HG03521 (cell line): ENCODE data around the gene ATOX1.
"Not testable (repeated sequence)": the region's sequence is repeated elsewhere in the genome, so short reads cannot be mapped to it uniquely, and the experiment has no call there.

Experiments
- ATAC-seq: cut with Tn5 transposase; IDR thresholded peaks from one replicate; pipeline ENCODE4 v1.9.1; 2021; ENCODE audit warnings: mild to moderate bottlenecking, moderate library complexity; ENCODE audit not compliant: unreplicated experiment

The ATOX1 gene

DNA sequence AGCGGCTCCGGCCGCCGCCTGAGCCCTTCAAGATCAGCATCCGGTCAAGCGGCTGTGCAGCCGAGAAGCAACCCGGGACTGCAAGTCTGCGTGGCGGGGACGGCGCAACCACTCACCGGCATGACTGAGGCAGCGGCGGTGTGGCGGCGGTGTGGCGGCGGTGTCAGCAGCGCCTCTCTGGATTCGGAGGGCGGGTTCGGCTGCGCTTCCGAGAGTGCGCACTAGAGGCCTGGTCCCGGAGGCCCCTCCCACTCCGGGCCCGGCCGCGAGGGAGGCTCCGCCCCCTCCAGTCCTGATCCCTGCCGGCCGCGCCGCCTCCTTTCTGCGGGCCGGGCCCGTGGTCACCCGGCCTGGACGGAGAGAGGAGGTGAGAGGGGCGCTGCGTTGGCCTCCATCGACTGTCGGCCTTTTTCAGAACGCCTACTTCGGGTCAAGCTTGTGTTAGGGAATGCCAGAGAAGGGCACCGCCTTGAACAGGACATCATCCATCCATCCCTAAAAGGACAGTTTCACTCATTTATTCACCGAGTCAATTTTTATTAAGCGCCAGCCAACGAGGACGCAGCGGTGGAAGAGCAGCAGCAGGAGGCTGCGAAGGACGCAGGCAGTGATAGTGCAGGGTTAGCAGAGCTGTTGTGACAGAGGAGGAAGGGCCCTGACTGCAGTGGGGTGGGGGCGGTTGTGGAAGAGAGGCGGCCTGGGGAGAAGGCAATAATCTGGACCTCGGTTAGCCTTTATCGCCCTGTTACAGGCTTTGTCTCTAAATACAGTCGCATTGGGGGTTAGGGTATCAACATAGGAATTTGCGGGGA is at the start of gene ATOX1:
Gene ATOX1, minus strand, starts transcription at position 202 of the 812 bp plus-strand sequence. Its CDS starts 80 bp downstream, at position 122.
- ATAC-seq = peak; percentile 96

DNA sequence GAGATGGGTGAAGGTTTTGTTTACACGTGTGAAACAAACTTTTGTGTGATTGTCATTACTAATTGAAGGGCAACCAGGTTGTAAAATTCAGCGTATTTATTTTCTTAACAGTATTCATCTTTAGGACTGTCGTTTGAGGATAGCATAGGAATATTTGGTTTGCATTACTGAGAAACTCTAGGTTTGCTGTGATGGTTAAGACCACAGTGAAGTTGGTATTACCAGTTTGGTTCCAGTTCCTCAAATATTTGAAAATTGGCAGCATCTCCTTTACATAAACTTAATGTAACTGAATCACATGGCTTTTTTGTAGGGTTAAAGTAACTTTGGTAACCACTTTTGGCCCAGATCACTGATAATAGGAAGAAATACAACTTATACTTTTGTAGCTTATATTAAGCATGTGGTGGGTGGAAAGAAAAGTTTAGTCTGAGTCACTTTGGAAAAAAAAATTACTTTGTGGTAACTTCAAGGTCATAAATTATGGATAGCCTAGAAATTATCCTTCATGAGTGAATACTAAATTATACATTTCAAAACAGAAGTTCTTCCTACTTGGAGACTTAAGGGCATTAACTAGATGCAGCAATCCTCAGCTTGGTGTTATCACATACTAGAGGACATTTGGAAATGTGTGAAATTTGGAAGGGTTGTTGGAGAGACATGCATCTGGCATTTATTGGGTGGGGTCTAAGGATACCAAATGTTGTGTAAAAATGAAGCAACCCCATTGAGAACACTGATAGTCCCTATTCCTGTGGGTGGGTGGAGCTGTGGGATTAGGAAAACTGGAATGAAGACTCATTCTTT is 47.2 kb upstream of the ATOX1 start:
- ATAC-seq = no peak

- no peak for ATAC-seq
Observed at GRCh38 chr5:151800532-151800931, 42.1 kb upstream of the ATOX1 start.

- ATAC-seq = no peak
Observed at GRCh38 chr5:151799407-151799806, 41.0 kb upstream of the ATOX1 start.

DNA sequence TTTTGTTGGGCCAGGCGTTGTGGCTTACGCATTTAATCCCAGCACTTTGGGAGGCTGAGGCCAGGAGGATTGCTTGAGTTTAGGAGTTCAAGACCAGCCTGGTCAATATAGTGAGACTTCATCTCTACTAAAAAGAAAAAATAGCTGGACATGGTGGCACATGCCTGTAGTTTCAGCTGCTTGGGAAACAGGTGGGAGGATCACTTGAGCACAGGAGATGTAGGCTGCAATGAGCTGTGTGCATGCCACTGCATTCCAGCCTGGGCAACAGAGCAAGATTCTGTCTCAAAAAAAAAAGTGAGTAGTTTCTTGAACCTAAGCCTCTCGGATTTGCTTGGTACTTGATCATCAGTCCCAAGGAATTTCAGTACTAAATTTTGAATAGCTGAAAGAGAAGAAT is 40.2 kb upstream of the ATOX1 start:
- no peak for ATAC-seq

GRCh38 chr5:151795426-151795825 is 37.0 kb upstream of the ATOX1 start:
- ATAC-seq = no peak

DNA sequence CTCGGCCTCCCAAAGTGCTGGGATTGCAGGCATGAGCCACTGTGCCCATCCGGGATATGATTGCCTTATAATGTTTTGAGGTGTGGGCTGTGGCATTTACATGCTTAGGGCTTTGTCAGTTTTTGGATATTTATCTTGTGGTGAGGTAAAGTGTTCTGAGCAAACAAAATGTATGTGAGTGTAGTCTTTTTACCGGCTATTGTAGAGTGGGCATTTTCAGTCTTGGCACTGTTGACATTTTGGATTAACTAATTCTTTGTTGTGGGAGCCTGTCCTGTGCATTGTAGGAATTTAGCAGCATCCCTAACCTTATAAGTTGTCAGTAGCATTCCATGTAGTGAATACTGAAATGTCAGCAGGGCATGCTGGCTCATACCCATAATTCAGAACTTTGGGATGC is 34.9 kb upstream of the ATOX1 start:
- ATAC-seq = no peak

- no peak for ATAC-seq
Observed at GRCh38 chr5:151787817-151788216, 29.4 kb upstream of the ATOX1 start.

DNA sequence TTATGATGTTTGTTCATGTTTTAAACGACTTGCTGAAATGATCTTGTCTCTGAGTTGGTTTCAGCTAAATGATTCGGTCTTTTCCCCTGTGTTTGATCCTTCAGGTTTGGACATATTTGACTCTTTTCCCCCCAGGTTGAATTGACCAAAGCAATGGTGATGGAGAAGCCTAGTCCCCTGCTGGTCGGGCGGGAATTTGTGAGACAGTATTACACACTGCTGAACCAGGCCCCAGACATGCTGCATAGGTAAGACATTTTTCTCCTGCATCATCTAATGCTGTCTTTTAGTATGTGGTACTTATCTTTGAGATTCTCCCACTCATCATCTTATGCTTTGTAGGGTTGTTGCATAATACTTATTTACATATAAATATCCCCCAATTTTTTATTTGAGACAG is 28.0 kb upstream of the ATOX1 start:
- ATAC-seq = no peak

DNA sequence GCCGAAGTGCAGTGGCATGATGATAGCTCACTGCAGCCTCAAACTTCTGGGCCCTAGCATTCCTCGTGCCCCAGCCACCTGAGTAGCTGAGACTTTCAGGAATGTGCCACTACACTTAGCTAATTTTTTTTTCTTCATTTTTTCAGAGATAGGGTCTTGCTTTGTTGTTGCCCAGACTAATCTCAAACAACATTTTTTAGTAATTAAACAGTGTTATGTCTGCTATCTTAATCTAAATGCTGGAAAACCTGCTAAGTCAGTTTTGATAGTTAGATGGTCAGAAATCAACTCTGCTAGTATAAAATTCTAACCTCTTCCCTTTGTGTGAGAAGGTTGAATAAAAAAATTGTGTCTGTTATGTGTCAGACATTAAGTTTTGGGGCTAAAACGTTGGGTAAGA is 25.7 kb upstream of the ATOX1 start:
- no peak for ATAC-seq

- not testable (repeated sequence) for ATAC-seq
Observed at GRCh38 chr5:151783664-151784063, 25.2 kb upstream of the ATOX1 start.

GRCh38 chr5:151781201-151781600 is 22.8 kb upstream of the ATOX1 start:
- ATAC-seq = no peak

GRCh38 chr5:151780348-151780747 is 21.9 kb upstream of the ATOX1 start:
- no peak for ATAC-seq

DNA sequence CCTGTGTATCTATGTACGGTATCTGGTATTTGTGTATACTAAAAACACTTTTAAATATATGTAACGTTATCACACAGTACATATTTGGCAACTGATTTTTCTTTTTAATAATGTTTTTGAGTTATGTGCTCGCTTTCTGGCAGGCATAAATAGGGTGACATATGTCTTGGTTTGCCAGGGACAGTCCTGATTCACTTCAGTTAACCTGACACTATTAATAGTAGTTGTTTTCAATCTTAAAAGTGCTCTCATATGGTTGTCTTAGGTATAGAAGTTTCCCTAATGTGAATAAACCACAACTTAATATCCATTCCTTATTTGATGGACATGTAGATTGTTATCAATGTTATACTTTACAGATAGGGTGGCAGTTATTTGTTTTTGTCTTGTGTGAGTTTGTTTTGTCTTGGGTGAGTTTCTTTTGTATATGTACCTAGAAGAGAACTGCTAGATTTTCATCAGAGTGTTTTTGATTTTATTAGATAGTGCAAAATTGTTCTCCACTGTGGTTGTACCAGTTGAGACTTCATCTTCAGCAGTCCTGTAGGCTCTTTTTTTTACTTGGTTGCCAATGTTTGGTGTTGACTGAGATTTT is 21.2 kb upstream of the ATOX1 start:
- no peak for ATAC-seq

- ATAC-seq = no peak
Observed at GRCh38 chr5:151775025-151775606, 16.7 kb upstream of the ATOX1 start.

DNA sequence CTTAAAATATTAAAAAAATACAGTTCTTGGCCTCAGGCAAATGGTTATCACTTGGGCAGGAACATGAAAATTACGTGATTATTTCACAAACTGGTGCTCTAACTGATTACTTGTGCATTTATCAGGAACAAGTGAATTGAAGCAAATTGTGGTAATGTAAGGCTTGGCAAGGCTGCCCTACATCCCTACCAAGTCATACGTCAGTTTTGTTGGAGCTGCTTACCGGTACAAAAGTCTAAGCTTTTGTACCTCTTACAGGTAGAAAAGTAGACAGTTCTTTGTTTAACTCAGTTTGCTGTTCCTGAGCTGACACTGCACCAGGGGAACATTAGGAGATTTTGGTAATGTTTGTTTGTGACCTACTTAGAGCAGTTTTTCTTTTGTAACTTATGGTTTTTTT is 15.5 kb upstream of the ATOX1 start:
- ATAC-seq = no peak

GRCh38 chr5:151772846-151773561 is 14.6 kb upstream of the ATOX1 start:
- ATAC-seq = no peak

GRCh38 chr5:151772029-151772845 is 13.8 kb upstream of the ATOX1 start:
- ATAC-seq = no peak

DNA sequence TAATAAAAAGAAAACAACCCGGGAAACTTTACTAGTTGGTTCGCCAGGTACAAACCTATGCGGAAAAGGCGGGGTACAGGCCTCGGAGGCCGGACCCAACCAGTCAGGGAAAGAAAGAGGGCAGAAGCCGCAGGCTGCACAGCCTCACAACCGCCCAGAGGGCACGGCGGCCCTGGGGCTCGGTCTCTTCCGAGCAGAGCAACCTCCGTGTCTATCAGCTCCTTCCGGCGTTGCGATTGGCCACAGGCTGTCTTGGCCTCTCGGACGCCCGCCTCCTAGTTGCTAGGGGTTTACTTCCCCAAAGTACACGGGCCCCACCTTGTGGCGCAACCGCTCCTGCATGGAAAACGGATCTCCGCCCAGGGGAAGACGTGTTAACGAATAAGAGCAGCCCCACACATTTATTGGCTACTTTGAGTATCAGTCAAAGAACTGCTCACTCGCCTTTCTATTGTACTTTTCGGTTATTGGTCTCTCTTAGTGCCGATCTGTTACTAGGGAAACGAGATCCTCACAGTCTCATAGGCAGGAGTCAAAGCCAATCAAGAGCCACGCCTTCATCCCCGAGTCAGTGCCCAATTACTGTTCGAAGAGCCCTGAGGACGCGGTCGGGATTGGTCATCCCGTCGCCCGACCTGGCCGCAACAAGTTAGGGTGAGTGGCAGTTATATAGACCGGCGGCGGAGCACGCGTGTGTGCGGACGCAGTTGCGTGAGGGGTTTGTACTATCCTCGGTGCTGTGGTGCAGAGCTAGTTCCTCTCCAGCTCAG is 13.0 kb upstream of the ATOX1 start, which contains the start of gene G3BP1:
Gene G3BP1, plus strand, starts transcription at position 696 of the 770 bp plus-strand sequence. CDS start 14,667 bp downstream, outside the sequence.
- ATAC-seq = peak; percentile 80
